NCI-H1694 (cell line): ENCODE results near the gene NCS1.

Experiments
- DNase-seq: peaks from one replicate; lab custom pipeline; 2025; lab: John Stamatoyannopoulos, UW

NCS1 gene

GRCh38 chr9:130214776-130215340 lies 42.7 kb downstream of the NCS1 start:
- no peak for DNase-seq

- DNase-seq = no peak
These were observed 43.3 kb downstream of the NCS1 start for GRCh38 chr9:130215341-130216119.

GRCh38 chr9:130217838-130218237 lies 45.6 kb downstream of the NCS1 start:
- DNase-seq = no peak

GRCh38 chr9:130219661-130220096 lies 47.5 kb downstream of the NCS1 start:
- DNase-seq = no peak

- no peak for DNase-seq
These were observed 48.1 kb downstream of the NCS1 start for GRCh38 chr9:130220352-130220751.

GRCh38 chr9:130222833-130223232 lies 50.6 kb downstream of the NCS1 start:
- no peak for DNase-seq

- no peak for DNase-seq
These were observed 52.9 kb downstream of the NCS1 start for GRCh38 chr9:130225071-130225470.

- no peak for DNase-seq
These were observed 53.4 kb downstream of the NCS1 start for GRCh38 chr9:130225586-130225985.

GRCh38 chr9:130226112-130226511 lies 53.9 kb downstream of the NCS1 start:
- DNase-seq = no peak

- no peak for DNase-seq
These were observed 55.6 kb downstream of the NCS1 start for GRCh38 chr9:130227833-130228232.

- DNase-seq = no peak
These were observed 57.6 kb downstream of the NCS1 start for GRCh38 chr9:130229759-130230158.

- no peak for DNase-seq
These were observed 58.4 kb downstream of the NCS1 start for GRCh38 chr9:130230631-130231030.

GRCh38 chr9:130232899-130233586 lies 60.8 kb downstream of the NCS1 start:
- DNase-seq = no peak

- DNase-seq = no peak
These were observed 61.4 kb downstream of the NCS1 start for GRCh38 chr9:130233587-130233945.

GRCh38 chr9:130234340-130235260 lies 62.4 kb downstream of the NCS1 start:
- no peak for DNase-seq

- no peak for DNase-seq
These were observed 63.6 kb downstream of the NCS1 start for GRCh38 chr9:130235558-130236435.

- DNase-seq = no peak
These were observed 64.3 kb downstream of the NCS1 start for GRCh38 chr9:130236436-130236985.

- no peak for DNase-seq
These were observed 64.9 kb downstream of the NCS1 start for GRCh38 chr9:130237076-130237475.

- DNase-seq = no peak
These were observed 65.7 kb downstream of the NCS1 start for GRCh38 chr9:130237763-130238524.

GRCh38 chr9:130239363-130239695 lies 67.1 kb downstream of the NCS1 start:
- DNase-seq = no peak
